HG03108 (cell line): ENCODE measurements around the gene DNAH6.
"Not testable (repeated sequence)": the region's sequence is repeated elsewhere in the genome, so short reads cannot be mapped to it uniquely, and the experiment has no call there.

Source experiments
- ATAC-seq: cut with Tn5 transposase; IDR thresholded peaks from one replicate; pipeline ENCODE4 v1.9.1; 2021; ENCODE audit warnings: moderate library complexity; ENCODE audit not compliant: unreplicated experiment

Gene DNAH6

GRCh38 chr2:84858937-84859336, 342.6 kb downstream of the DNAH6 start:
- no peak for ATAC-seq

GRCh38 chr2:84861539-84861938, 345.2 kb downstream of the DNAH6 start:
- no peak for ATAC-seq

- ATAC-seq = no peak
Observed at GRCh38 chr2:84862006-84862405, 345.7 kb downstream of the DNAH6 start.

- no peak for ATAC-seq
Observed at GRCh38 chr2:84865181-84865783, 349.0 kb downstream of the DNAH6 start.

- no peak for ATAC-seq
Observed at GRCh38 chr2:84866122-84866521, 349.8 kb downstream of the DNAH6 start.

GRCh38 chr2:84868327-84868726, 352.0 kb downstream of the DNAH6 start:
- not testable (repeated sequence) for ATAC-seq
